Inflammatory macrophage treated with lipopolysaccharide for 1 hour (primary cell): ENCODE data around the gene SPACA4.

ENCODE experiments used
- DNase-seq, 2 donors: peaks; one replicate each; pipeline ENCODE4 v3.0.0-alpha.2; 2020 to 2022

The SPACA4 gene

GRCh38 chr19:48656840-48657474, 50.4 kb downstream of the SPACA4 start:
- no peak for DNase-seq
